ENCODE data around the gene MTCH1.

GRCh38 chr6:36933519-36933918 is 52.5 kb downstream of the MTCH1 start:
- TF ChIP-seq CTCF (conservative IDR thresholded peaks at IDR 0.05; ENCODE audit: low read depth in 2 of 2) (no peak), POLR2AphosphoS5 (IDR thresholded peaks at IDR 0.05; ENCODE audit: low read depth) (no peak)
